Vagina (tissue), 2 donors: ENCODE results near the gene FAM171A2. TPM values are rescaled to one million over a fixed set of nuclear protein-coding genes. Genes with fewer than 3 reads are reported as not detected.

Experiments used
- DNase-seq, 2 donors: peaks; one replicate each; pipeline ENCODE4 v3.0.0-alpha.2; 2017; ENCODE audit errors: extremely low spot score in 2 of 2
- H3K27ac ChIP-seq: fragments of 200-600 bp; sonication (generic); one replicate; pipeline ENCODE4 v1.5.1; 2019
- H3K27me3 ChIP-seq: fragments of 200-600 bp; sonication (generic); one replicate; pipeline ENCODE4 v1.5.1; 2019
- H3K36me3 ChIP-seq, 2 donors: fragments of 200-600 bp; sonication (generic); one replicate each; pipeline ENCODE4 v1.5.1; 2017 to 2019
- H3K4me1 ChIP-seq: fragments of 200-600 bp; sonication (generic); one replicate; pipeline ENCODE4 v1.5.1; 2019
- H3K4me3 ChIP-seq, 2 donors: fragments of 200-600 bp; sonication (generic); 1 replicate in 1 of 2; 2 replicates in 1 of 2; pipeline ENCODE4 v1.5.1; 2016 to 2019
- H3K9me3 ChIP-seq: fragments of 200-600 bp; sonication (generic); one replicate; pipeline ENCODE4 v1.5.1; 2019
- POLR2A ChIP-seq, 2 donors: fragments of 450-650 bp; IDR thresholded peaks; one replicate each; pipeline ENCODE4 v1.6.1; 2017; ENCODE audit warnings: antibody characterized with exemption in 2 of 2, mild to moderate bottlenecking in 2 of 2, moderate library complexity in 2 of 2
- POLR2AphosphoS5 ChIP-seq, 2 donors: sonication (generic); formaldehyde crosslinking; IDR thresholded peaks; one replicate each; pipeline ENCODE4 v1.9.0; 2017; ENCODE audit warnings: antibody characterized with exemption in 2 of 2, mild to moderate bottlenecking in 2 of 2, low read depth in 1 of 2; ENCODE audit not compliant: insufficient read depth in 1 of 2
- intact Hi-C: fragments of 100-400 bp; cut with DNase I; formaldehyde crosslinking; loops from one replicate; pipeline ENCODE4 v1.15.1; 2023
- total RNA-seq: library from RNA; depleted of rRNA; stranded (reverse); fragments of >200 nt; gene quantifications from one replicate; pipeline ENCODE4 v1.2.3, GENCODE V29; 2016
- TF ChIP-seq, protein P1 (sequence below), 3 experiments: fragments of 450-650 bp in 2 of 3; fragments of 200-600 bp in 1 of 3; sonication (generic) in 1 of 3; IDR thresholded peaks; one replicate each; pipeline ENCODE4 v1.5.1; 2017 to 2019; ENCODE audit warnings: antibody characterized with exemption in 3 of 3, mild to moderate bottlenecking in 2 of 3, moderate library complexity in 2 of 3

The FAM171A2 gene
- total RNA-seq, 1 donor from 2014 or later: 4.2 TPM

DNA sequence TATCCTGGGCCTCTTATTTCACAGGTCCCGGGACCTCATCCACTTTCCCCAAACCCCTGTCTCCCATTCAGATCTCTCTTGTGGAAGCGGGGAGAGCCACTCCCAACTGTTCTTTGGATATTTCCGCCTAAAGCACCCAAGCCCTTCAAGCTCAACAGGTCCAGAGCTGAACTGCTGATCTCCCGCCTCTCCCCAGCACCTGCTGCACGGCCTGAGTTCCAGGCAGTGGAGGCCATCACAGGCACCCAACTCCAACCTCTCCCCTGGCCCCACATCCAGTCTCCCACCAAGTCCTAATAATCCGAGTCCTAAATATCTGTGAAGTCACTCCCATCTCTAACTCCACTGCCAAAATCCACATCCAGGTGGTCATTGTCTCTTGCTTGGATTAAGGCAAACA lies 19.3 kb upstream of the FAM171A2 start:
- no peaks in the 10 kb centered on the region for H3K36me3 ChIP-seq
- no peak for DNase-seq
- intact Hi-C loops: no loop called here
- H3K27me3 ChIP-seq: no peaks in the 10 kb centered on the region
- no peaks in the 10 kb centered on the region for H3K9me3 ChIP-seq
- H3K4me3 ChIP-seq: no peak overlapping the region
- H3K4me1 ChIP-seq: peaks cover 19% of the 10 kb centered on the region
- no peak overlapping the region for H3K27ac ChIP-seq
- no peak for TF ChIP-seq POLR2AphosphoS5 (IDR thresholded peaks at IDR 0.05; ENCODE audit: insufficient read depth in 1 of 2, low read depth in 1 of 2)
- TF ChIP-seq, protein P1, sequence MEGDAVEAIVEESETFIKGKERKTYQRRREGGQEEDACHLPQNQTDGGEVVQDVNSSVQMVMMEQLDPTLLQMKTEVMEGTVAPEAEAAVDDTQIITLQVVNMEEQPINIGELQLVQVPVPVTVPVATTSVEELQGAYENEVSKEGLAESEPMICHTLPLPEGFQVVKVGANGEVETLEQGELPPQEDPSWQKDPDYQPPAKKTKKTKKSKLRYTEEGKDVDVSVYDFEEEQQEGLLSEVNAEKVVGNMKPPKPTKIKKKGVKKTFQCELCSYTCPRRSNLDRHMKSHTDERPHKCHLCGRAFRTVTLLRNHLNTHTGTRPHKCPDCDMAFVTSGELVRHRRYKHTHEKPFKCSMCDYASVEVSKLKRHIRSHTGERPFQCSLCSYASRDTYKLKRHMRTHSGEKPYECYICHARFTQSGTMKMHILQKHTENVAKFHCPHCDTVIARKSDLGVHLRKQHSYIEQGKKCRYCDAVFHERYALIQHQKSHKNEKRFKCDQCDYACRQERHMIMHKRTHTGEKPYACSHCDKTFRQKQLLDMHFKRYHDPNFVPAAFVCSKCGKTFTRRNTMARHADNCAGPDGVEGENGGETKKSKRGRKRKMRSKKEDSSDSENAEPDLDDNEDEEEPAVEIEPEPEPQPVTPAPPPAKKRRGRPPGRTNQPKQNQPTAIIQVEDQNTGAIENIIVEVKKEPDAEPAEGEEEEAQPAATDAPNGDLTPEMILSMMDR (IDR thresholded peaks at IDR 0.05): no peak
- TF ChIP-seq POLR2A (IDR thresholded peaks at IDR 0.05): no peak

DNA sequence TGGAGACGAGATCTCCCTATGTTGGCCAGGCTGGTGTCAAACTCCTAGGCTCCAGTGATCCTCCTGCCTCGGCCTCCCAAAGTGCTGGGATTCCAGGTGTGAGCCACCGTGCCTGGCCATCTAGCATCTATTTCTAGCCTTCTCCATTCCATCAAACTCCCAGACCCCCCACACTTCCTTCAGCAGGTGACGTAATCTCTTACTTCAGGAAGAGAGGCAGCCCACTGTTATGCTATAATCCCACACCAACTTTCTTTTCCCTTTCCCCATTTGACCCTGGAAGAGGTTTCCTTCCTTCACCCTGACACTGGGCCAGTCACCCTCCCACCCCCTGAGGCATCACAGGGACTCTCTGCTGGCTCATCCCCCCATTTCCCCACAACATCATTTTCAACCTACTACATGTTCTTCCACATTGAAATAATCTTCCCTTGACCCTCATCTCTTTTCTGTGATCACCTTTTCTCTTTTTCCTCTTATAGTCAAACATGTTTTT lies 18.2 kb upstream of the FAM171A2 start:
- no peak for DNase-seq
- H3K9me3 ChIP-seq: no peaks in the 10 kb centered on the region
- no peak overlapping the region for H3K27ac ChIP-seq
- intact Hi-C loops: no loop called here
- no peak overlapping the region for H3K4me3 ChIP-seq
- H3K27me3 ChIP-seq: no peaks in the 10 kb centered on the region
- no peak for TF ChIP-seq POLR2AphosphoS5 (IDR thresholded peaks at IDR 0.05; ENCODE audit: insufficient read depth in 1 of 2, low read depth in 1 of 2)
- no peak for TF ChIP-seq POLR2A (IDR thresholded peaks at IDR 0.05)
- TF ChIP-seq, protein P1 (IDR thresholded peaks at IDR 0.05): no peak
- H3K4me1 ChIP-seq: peaks cover 19% of the 10 kb centered on the region
- H3K36me3 ChIP-seq: no peaks in the 10 kb centered on the region

DNA sequence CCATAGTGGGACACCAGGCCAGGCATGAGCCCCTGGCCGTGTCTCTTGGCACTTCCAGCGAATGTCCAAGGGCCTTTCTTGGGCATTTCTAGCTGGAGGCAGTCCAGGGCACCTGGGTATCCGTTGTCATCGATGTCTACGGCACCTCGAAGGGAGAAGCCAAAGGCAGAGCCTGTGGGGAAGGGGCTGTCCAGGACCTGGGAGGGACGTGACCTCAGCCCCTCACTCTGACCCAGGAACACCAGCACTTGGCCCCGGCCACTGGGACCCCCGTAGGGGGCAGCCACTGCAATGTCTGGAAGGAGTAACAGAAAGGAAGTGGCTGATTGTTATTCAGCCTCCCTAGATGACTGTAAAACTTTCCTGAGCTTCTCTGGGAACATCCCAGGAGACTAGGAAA lies 17.1 kb upstream of the FAM171A2 start:
- no peaks in the 10 kb centered on the region for H3K36me3 ChIP-seq
- intact Hi-C loops: no loop called here
- peaks cover 13% of the 10 kb centered on the region for H3K4me1 ChIP-seq
- H3K9me3 ChIP-seq: no peaks in the 10 kb centered on the region
- no peaks in the 10 kb centered on the region for H3K27me3 ChIP-seq
- no peak overlapping the region for H3K4me3 ChIP-seq
- no peak overlapping the region for H3K27ac ChIP-seq
- TF ChIP-seq, protein P1 (IDR thresholded peaks at IDR 0.05): no peak
- DNase-seq: no peak

DNA sequence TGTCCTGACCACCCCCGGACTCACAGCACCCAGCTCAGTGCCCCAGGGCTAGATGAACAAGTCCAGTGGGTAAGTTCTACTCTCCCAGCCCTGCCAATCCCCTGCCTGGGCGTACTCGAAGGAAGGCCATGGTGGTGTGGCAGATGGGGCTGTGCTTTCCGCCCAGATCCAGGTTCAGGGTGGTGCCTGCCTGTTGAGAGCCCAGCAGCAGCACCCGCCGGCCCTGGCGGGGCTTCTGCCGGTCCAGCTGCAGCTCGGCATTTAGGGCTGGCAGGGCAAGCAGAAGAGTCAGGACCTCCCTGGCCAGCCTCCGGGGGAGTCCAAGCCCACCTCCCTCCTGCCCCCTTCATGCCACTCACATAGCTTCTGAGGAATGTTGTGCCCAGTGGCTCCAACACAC lies 16.2 kb upstream of the FAM171A2 start:
- Histone ChIP-seq H3K36me3 (no peaks in the 10 kb centered on the region), H3K4me3 (no peak overlapping the region), H3K4me1 (peaks cover 15% of the 10 kb centered on the region), H3K27me3 (no peaks in the 10 kb centered on the region), H3K9me3 (no peaks in the 10 kb centered on the region), H3K27ac (no peak overlapping the region)
- intact Hi-C loops: no loop called here
- TF ChIP-seq POLR2AphosphoS5 (IDR thresholded peaks at IDR 0.05; ENCODE audit: insufficient read depth in 1 of 2, low read depth in 1 of 2): no peak
- TF ChIP-seq, protein P1 (IDR thresholded peaks at IDR 0.05): no peak
- no peak for DNase-seq

DNA sequence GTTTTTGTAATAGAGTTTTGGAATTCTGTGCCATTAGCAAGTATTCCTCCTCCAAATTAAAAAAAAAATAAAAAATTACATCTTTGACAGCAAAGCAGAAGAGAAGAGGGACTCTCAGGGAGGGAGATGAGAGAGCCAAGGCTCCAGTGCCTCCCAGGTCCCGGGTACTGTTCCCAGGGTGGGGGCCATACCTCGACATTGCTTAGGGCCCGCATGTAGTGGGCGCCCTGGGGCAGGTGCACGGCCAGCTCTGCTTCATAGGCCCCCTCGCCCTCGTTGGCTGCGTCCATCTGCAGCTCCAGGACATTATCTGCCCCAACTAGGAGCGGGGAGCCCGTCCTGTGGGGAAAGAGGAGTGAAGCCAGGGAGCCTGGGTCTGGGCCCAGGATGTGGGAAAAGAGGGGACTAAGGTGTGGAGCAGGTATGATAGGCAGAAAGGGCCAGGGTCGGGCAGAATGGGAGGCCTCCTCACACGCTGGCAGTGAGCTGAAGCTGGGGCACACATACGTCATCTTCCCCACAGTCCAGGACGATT lies 14.6 kb upstream of the FAM171A2 start:
- DNase-seq: no peak
- intact Hi-C loops: no loop called here

More for the DNA sequence above, 14.6 kb upstream of the FAM171A2 start:
- Histone ChIP-seq H3K4me3 (no peak overlapping the region), H3K27me3 (no peaks in the 10 kb centered on the region), H3K27ac (no peak overlapping the region), H3K36me3 (no peaks in the 10 kb centered on the region), H3K4me1 (peaks cover 14% of the 10 kb centered on the region), H3K9me3 (no peaks in the 10 kb centered on the region)
- TF ChIP-seq POLR2AphosphoS5 (IDR thresholded peaks at IDR 0.05; ENCODE audit: insufficient read depth in 1 of 2, low read depth in 1 of 2) (no peak), POLR2A (IDR thresholded peaks at IDR 0.05) (no peak)
- TF ChIP-seq, protein P1 (IDR thresholded peaks at IDR 0.05): no peak
